ENCODE results near the gene MTX1.

MTX1 gene

DNA sequence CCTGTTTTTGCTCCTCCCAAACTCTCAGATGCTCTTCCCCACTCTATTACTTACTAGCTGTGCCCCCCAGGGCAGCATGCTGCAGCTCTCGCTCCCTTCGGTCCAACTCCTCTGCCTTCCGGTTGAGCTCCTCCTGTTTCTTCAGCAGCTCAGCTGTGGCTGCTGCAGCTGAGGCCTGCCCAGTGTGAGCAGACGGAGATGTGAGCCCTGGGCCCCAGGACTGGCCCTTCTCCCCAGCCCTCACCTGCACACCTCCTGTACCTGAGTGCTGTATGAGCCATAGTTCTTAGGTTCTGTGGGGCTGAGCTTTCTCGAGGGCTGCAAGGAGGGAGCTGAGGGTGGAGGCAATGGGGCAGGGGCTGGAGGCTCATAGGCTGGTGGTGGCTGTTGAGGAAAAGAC lies 51.8 kb downstream of the MTX1 start:
- TF ChIP-seq, protein P1, sequence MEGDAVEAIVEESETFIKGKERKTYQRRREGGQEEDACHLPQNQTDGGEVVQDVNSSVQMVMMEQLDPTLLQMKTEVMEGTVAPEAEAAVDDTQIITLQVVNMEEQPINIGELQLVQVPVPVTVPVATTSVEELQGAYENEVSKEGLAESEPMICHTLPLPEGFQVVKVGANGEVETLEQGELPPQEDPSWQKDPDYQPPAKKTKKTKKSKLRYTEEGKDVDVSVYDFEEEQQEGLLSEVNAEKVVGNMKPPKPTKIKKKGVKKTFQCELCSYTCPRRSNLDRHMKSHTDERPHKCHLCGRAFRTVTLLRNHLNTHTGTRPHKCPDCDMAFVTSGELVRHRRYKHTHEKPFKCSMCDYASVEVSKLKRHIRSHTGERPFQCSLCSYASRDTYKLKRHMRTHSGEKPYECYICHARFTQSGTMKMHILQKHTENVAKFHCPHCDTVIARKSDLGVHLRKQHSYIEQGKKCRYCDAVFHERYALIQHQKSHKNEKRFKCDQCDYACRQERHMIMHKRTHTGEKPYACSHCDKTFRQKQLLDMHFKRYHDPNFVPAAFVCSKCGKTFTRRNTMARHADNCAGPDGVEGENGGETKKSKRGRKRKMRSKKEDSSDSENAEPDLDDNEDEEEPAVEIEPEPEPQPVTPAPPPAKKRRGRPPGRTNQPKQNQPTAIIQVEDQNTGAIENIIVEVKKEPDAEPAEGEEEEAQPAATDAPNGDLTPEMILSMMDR (IDR thresholded peaks at IDR 0.05): no peak

DNA sequence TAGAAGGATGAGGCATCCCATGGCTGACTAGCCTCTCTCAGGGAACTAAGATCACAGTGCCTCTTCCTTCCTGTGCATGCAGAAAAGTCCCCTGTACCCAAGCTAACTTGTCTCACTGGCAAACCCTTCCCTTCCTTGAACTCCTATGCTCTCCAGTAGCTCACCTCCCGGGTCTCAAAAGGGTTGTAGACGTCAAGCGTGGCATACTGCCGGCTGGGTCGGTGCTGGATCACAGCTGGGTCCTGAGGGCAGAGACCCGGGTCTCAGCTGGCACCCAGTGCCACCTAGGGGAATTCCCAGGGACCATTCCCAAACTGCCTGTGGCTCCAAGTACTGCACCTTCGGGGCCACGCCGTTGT lies 53.0 kb downstream of the MTX1 start:
- TF ChIP-seq, protein P1 (IDR thresholded peaks at IDR 0.05): no peak

DNA sequence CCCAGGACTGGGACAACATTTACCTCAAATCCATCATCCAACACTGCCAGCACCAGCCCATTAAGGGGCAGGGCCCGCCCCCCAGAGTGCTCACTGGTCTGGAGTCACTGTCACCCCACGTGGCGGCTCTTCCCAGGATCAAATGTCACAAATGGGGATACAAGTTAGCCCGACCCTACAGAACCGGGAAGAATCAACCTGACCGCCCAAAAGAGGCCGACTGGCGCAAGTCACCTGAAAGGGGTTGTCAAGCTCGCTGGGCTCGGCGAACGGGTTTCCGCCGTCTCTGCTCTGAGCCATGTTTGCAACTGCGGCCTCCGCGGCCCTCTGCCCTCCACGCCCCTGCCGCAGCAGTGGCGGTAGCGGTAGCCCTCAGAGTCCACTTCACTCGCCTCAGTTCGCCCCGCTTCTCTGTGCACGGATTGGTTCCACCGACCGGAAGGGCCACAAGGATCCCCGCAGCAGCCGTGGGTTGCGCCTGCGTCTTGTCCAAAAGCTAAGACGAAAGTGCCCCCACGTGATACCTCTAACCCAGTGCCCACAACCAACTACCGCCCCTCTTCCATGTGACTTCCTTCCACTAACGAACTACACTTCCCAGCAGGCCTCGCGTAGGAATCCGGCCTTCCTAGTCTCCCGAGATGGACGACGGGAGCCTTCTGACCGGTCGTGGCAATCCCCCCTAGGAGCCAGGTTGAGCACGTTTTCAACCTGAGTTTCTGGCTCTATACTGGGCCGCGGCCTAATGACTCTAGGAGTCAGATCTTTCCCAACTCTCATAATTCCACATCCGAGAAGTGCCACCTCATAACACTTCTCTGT lies 53.6 kb downstream of the MTX1 start, which contains the start of gene SCAMP3:
Gene SCAMP3, minus strand, starts transcription at position 509 of the 822 bp plus-strand sequence. Its CDS starts 209 bp downstream, at position 300.
- TF ChIP-seq, protein P1 (IDR thresholded peaks at IDR 0.05): no peak

DNA sequence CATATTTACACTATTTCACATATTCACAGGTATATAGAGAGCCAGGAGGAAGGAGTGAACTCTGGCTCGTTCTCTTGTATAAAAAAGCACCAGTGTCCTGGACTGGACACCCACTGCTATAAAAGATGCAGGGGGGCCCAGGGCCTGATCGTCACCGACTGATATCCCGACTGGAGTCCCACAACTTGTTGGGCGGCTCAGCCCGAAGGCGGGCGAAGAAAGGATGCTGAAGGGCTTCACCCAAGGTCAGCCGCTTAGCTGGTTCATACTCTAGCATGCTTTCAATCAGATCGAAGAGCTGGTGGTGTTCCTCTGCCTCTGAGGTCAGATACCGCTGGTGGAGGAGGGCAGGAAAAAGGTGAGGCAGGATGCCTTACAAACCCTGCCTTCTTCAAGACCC lies 54.6 kb downstream of the MTX1 start:
- TF ChIP-seq, protein P1 (IDR thresholded peaks at IDR 0.05): no peak

Data from LNCAP (cell line).